Measurements from ENCODE around the gene FCN1.

Gene FCN1

GRCh38 chr9:134936346-134937163 is 18.8 kb upstream of the FCN1 start:
- DNase-seq: no peak

GRCh38 chr9:134935701-134936345 is 18.1 kb upstream of the FCN1 start:
- DNase-seq: no peak

GRCh38 chr9:134935056-134935640 is 17.4 kb upstream of the FCN1 start:
- no peak for DNase-seq

- no peak for DNase-seq
These were observed 15.5 kb upstream of the FCN1 start for GRCh38 chr9:134933076-134933659.

GRCh38 chr9:134932606-134933005 is 14.9 kb upstream of the FCN1 start:
- no peak for DNase-seq

GRCh38 chr9:134932171-134932570 is 14.5 kb upstream of the FCN1 start:
- DNase-seq: no peak

- DNase-seq: no peak
These were observed 12.7 kb upstream of the FCN1 start for GRCh38 chr9:134930398-134930797.

- DNase-seq: no peak
These were observed 11.8 kb upstream of the FCN1 start for GRCh38 chr9:134929193-134930158.

GRCh38 chr9:134928436-134929192 is 10.9 kb upstream of the FCN1 start:
- DNase-seq: no peak

- DNase-seq: no peak
These were observed 7.3 kb upstream of the FCN1 start for GRCh38 chr9:134925011-134925511.

GRCh38 chr9:134923466-134923865 is 5.8 kb upstream of the FCN1 start:
- DNase-seq: no peak

GRCh38 chr9:134922932-134923240 is 5.2 kb upstream of the FCN1 start:
- DNase-seq: no peak

GRCh38 chr9:134922066-134922931 is 4.6 kb upstream of the FCN1 start:
- no peak for DNase-seq

- DNase-seq: no peak
These were observed 1.6 kb upstream of the FCN1 start for GRCh38 chr9:134919303-134919702.

- no peak for DNase-seq
These were observed 934 bp upstream of the FCN1 start for GRCh38 chr9:134918646-134919045.

- DNase-seq: no peak
These were observed 1.5 kb downstream of the FCN1 start for GRCh38 chr9:134916161-134916665.

- no peak for DNase-seq
These were observed 2.4 kb downstream of the FCN1 start for GRCh38 chr9:134915046-134915985.

GRCh38 chr9:134914501-134914834 is 3.2 kb downstream of the FCN1 start:
- no peak for DNase-seq

- DNase-seq: no peak
These were observed 3.8 kb downstream of the FCN1 start for GRCh38 chr9:134913713-134914500.
